ENCODE measurements around the gene SCN9A. TPM values are rescaled to one million over a fixed set of nuclear protein-coding genes. Genes with fewer than 3 reads are reported as not detected.

Gene SCN9A
- total and polyA plus RNA-seq, 9 of the 15 experiments (the other 6 are each of a cell fraction or from before 2014, with no cell fraction given): 1.4 to 22.8 (median 7.1) TPM

GRCh38 chr2:166239548-166239947 lies 136.2 kb downstream of the SCN9A start:
- no peaks in the 10 kb centered on the region for H3K36me3 ChIP-seq (ENCODE audit: control insufficient read depth, insufficient read depth, low read length)
- H3K4me1 ChIP-seq (replicated peaks in 1 of 2; ENCODE audit: control insufficient read depth in 2 of 2, insufficient read depth in 2 of 2, low read length in 2 of 2): peaks cover 0 to 10% of the 10 kb centered on the region in 2 experiments; a peak in 1 of 5 replicates
- no TSS peak for BruUV-seq (replicated peaks)
- H3K4me2 ChIP-seq (ENCODE audit: insufficient read depth, low read length): peak overlapping the region; percentile 47; the same call in 1 of the 2 replicates
- peak overlapping the region; percentile 61; the same call in 2 of the 3 replicates for H3K27ac ChIP-seq (ENCODE audit: extremely low read depth, low read depth, low read length)
- no peaks in the 10 kb centered on the region for H3K27me3 ChIP-seq (ENCODE audit: control insufficient read depth in 2 of 2, insufficient read depth in 2 of 2, low read length in 2 of 2)
- ChIA-PET POLR2A (no interaction called here), CTCF (ENCODE audit: low intra/inter-chr PET ratio) (no interaction called here)
- H3K9me3 ChIP-seq (replicated peaks; ENCODE audit: control insufficient read depth, insufficient read depth, low read depth, low read length): no peaks in the 10 kb centered on the region
- peak overlapping the region in 1 of 2 experiments; percentile 13; a peak in 1 of 4 replicates for H3K9ac ChIP-seq (ENCODE audit: insufficient read depth in 1 of 2, low read depth in 2 of 2, low read length in 2 of 2)
- intact Hi-C loops (cut with micrococcal nuclease): no loop called here
- in situ Hi-C loops (cut with MboI): no loop called here
- H3K4me3 ChIP-seq: no peak overlapping the region
- H3K9me1 ChIP-seq (ENCODE audit: control insufficient read depth, insufficient read depth, low read length): no peaks in the 10 kb centered on the region
- ATAC-seq (peak; percentile 81), DNase-seq (ENCODE audit: extremely low read depth in 1 of 4, low spot score in 3 of 4) (peak in 2 of 4 experiments; percentile 37 to 56), FAIRE-seq (peak; percentile 52)
- H4K20me1 ChIP-seq (replicated peaks; ENCODE audit: control insufficient read depth, insufficient read depth, low read length): no peaks in the 10 kb centered on the region
- peak overlapping the region; percentile 73 for H2AFZ ChIP-seq (ENCODE audit: low read depth, low read length)
- no peaks in the 10 kb centered on the region for H3K79me2 ChIP-seq (ENCODE audit: control insufficient read depth, insufficient read depth, low read length)
- WGBS (ENCODE audit: insufficient coverage, low coverage, missing lambda C conversion rate): 5% methylated on average over 3 of the region's 3 CpGs
- TF ChIP-seq PTRF (tag; IDR thresholded peaks at IDR 0.05) (no peak), ZC3H11A (IDR thresholded peaks at IDR 0.05; ENCODE audit: low read depth, low read length) (no peak), GTF2F1 (IDR thresholded peaks at IDR 0.05; ENCODE audit: low read depth, low read length) (no peak), JUN (IDR thresholded peaks at IDR 0.05; ENCODE audit: borderline replicate concordance, low read depth, low read length) (peak; percentile 66; the same call in 1 of the 2 replicates), JUN (CRISPR knock-in tag; IDR thresholded peaks at IDR 0.05; ENCODE audit: borderline replicate concordance) (no peak), SMARCE1 (IDR thresholded peaks at IDR 0.05) (no peak), JUND (IDR thresholded peaks at IDR 0.05; ENCODE audit: borderline replicate concordance, low read depth, low read length) (peak; percentile 77), JUND (tag; IDR thresholded peaks at IDR 0.05; ENCODE audit: borderline replicate concordance, low read depth, low read length) (peak; percentile 82; the same call in 2 of the 3 replicates), RFX1 (IDR thresholded peaks at IDR 0.05) (0 out of 2 replicates have a peak, but pooled peaks have one; percentile 17), NONO (IDR thresholded peaks at IDR 0.05; ENCODE audit: low read depth in 2 of 2, low read length in 1 of 2) (no peak), ATF2 (CRISPR knock-in tag; IDR thresholded peaks at IDR 0.05) (no peak), ZMIZ1 (IDR thresholded peaks at IDR 0.05; ENCODE audit: low read depth in 2 of 2, low read length in 2 of 2) (no peak), ARNT (IDR thresholded peaks at IDR 0.05) (no peak), MAFG (tag; conservative IDR thresholded peaks at IDR 0.05) (0 out of 2 replicates have a peak, but pooled peaks have one; percentile 14), HCFC1 (IDR thresholded peaks at IDR 0.05; ENCODE audit: low read depth, low read length) (no peak), ARID1B (IDR thresholded peaks at IDR 0.05) (peak; percentile 37), CHAMP1 (IDR thresholded peaks at IDR 0.05) (no peak)
